ENCODE data around the gene BRF1. TPM values are rescaled to one million over a fixed set of nuclear protein-coding genes. Genes with fewer than 3 reads are reported as not detected.

Gene BRF1
- total and polyA plus RNA-seq, 2 donors (not counting 1 experiment from before 2014, with no cell fraction given): 7.4 to 33.4 TPM

DNA sequence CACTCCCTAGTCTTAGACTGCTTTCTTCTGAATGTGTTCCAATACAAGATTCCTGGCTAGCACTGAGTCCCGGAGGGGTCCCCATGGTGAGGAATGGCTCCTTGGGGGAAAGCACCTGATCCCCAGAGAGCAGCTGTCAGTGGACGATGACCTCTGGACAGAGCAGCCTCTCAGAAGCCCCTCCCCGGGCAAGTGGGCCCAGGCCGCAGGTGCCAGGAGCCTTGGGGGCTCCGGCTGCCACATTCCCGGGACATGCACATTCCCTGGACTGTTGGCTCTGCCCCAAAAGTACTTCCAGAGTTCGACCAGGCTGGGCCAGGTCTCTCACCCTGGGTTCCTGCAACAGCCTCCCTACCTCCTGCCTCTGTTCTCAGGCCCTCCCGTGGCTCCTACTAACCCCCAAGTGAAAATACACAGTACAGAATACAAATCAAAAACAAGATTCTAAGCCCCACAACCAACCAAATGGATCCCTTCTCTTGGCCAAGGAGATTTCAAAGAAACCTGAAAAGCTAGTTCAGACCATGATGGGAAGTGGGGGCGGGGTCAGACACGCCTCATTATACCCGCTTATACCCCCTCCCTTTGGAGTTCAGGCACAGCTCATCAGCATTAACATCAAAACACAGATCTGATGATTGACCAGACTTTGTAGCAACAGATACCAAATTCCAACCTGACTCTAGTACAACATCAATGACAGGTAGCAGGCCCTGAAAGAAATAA lies 75.8 kb downstream of the BRF1 start:
- Histone ChIP-seq H2AFZ (ENCODE audit: low read length) (no peak overlapping the region), H4K20me1 (ENCODE audit: control insufficient read depth, extremely low read depth, insufficient read depth, low read length) (no peaks in the 10 kb centered on the region), H3K79me2 (ENCODE audit: control insufficient read depth, insufficient read depth, low read length) (no peaks in the 10 kb centered on the region), H3K27me3 (ENCODE audit: control insufficient read depth, insufficient read depth, low read length) (no peaks in the 10 kb centered on the region), H3K9me3 (ENCODE audit: control insufficient read depth, insufficient read depth, low read depth, low read length) (no peaks in the 10 kb centered on the region), H3K9ac (ENCODE audit: insufficient read depth, low read length) (no peak overlapping the region), H3K36me3 (ENCODE audit: control insufficient read depth, insufficient read depth, low read length) (peaks cover 9% of the 10 kb centered on the region), H3K27ac (ENCODE audit: insufficient read depth, low read length) (no peak overlapping the region), H3K4me3 (replicated peaks in 1 of 4; ENCODE audit: control extremely low read depth in 1 of 4, insufficient read depth in 1 of 4, low read depth in 3 of 4, low read length in 4 of 4) (no peak overlapping the region), H3K4me1 (ENCODE audit: control insufficient read depth, extremely low read depth, insufficient read depth, low read length) (no peaks in the 10 kb centered on the region), H3K4me2 (ENCODE audit: extremely low read depth, insufficient read depth, low read length) (no peak overlapping the region)
- no peak for DNase-seq (ENCODE audit: low read depth in 2 of 2)
- TF ChIP-seq, protein P1, sequence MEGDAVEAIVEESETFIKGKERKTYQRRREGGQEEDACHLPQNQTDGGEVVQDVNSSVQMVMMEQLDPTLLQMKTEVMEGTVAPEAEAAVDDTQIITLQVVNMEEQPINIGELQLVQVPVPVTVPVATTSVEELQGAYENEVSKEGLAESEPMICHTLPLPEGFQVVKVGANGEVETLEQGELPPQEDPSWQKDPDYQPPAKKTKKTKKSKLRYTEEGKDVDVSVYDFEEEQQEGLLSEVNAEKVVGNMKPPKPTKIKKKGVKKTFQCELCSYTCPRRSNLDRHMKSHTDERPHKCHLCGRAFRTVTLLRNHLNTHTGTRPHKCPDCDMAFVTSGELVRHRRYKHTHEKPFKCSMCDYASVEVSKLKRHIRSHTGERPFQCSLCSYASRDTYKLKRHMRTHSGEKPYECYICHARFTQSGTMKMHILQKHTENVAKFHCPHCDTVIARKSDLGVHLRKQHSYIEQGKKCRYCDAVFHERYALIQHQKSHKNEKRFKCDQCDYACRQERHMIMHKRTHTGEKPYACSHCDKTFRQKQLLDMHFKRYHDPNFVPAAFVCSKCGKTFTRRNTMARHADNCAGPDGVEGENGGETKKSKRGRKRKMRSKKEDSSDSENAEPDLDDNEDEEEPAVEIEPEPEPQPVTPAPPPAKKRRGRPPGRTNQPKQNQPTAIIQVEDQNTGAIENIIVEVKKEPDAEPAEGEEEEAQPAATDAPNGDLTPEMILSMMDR (conservative IDR thresholded peaks at IDR 0.05 in 1 of 2, IDR thresholded peaks at IDR 0.05 in 1 of 2; ENCODE audit: low read depth in 1 of 2, low read length in 2 of 2): no peak
- TF ChIP-seq EZH2 (IDR thresholded peaks at IDR 0.05; ENCODE audit: low read length, missing control alignments): no peak

DNA sequence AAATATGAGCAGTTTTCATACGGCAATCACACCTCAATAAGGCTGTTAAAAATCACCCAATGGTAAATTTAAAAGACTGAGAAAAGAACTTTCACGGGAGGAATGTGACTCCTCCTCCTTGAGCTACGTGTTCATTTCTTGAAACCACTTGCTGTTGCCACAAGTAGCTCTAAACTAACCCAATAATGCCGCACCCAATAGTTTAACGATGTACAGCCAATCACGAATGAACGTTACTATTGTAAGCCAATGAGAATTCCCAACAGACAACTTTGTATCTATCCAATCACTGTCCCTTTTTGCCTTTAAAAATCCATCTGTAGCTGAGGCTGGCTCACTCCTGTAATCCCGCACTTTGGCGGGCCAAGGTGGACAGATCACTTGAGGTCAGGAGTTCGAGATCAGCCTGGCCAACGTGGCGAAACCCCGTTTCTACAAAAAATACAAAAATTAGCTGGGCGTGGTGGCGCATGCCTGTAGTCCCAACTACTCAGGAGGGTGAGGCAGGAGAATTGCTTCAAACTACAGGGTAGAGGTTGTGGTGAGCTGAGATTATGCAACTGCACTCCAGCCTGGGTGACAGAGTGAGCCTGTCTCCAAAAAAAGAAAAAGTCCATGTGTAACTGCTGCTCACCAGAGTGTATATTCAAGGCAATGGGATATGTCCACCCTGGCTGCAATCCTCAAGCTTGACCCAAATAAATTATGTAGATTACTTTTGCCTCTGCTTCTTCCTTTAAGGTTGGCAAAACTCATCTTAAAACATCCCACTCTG lies 76.8 kb downstream of the BRF1 start:
- peaks cover 12% of the 10 kb centered on the region for H3K36me3 ChIP-seq (ENCODE audit: control insufficient read depth, insufficient read depth, low read length)
- H2AFZ ChIP-seq (ENCODE audit: low read length): no peak overlapping the region
- no peaks in the 10 kb centered on the region for H3K27me3 ChIP-seq (ENCODE audit: control insufficient read depth, insufficient read depth, low read length)
- no peak for DNase-seq (ENCODE audit: low read depth in 2 of 2)
- H3K27ac ChIP-seq (ENCODE audit: insufficient read depth, low read length): no peak overlapping the region
- no peak overlapping the region for H3K9ac ChIP-seq (ENCODE audit: insufficient read depth, low read length)
- H3K9me3 ChIP-seq (ENCODE audit: control insufficient read depth, insufficient read depth, low read depth, low read length): no peaks in the 10 kb centered on the region
- no peaks in the 10 kb centered on the region for H3K79me2 ChIP-seq (ENCODE audit: control insufficient read depth, insufficient read depth, low read length)
- no peaks in the 10 kb centered on the region for H3K4me1 ChIP-seq (ENCODE audit: control insufficient read depth, extremely low read depth, insufficient read depth, low read length)
- no peak overlapping the region for H3K4me2 ChIP-seq (ENCODE audit: extremely low read depth, insufficient read depth, low read length)
- H3K4me3 ChIP-seq (replicated peaks in 1 of 4; ENCODE audit: control extremely low read depth in 1 of 4, insufficient read depth in 1 of 4, low read depth in 3 of 4, low read length in 4 of 4): no peak overlapping the region
- H4K20me1 ChIP-seq (ENCODE audit: control insufficient read depth, extremely low read depth, insufficient read depth, low read length): no peaks in the 10 kb centered on the region
- no peak for TF ChIP-seq EZH2 (IDR thresholded peaks at IDR 0.05; ENCODE audit: low read length, missing control alignments)
- TF ChIP-seq, protein P1 (conservative IDR thresholded peaks at IDR 0.05 in 1 of 2, IDR thresholded peaks at IDR 0.05 in 1 of 2; ENCODE audit: low read depth in 1 of 2, low read length in 2 of 2): no peak

DNA sequence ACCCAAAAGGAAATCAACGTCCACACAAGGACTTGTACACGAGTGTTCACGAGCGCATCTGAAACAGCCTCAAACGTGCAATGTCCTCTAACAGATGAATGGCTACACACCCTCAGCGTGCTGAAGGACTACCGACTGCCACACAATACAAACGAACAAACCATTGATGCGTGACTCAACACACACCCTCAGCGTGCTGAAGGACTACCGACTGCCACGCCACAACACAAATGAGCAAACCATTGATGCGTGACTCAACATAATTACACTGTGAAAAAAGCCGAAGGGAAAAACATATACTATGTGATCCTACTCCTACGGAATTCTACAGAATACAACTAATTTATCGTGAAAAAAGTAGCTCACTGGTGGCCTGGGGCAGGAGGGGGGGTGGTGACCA lies 77.5 kb downstream of the BRF1 start:
- no peak for TF ChIP-seq EZH2 (IDR thresholded peaks at IDR 0.05; ENCODE audit: low read length, missing control alignments)
- Histone ChIP-seq H3K27ac (ENCODE audit: insufficient read depth, low read length) (no peak overlapping the region), H3K4me2 (ENCODE audit: extremely low read depth, insufficient read depth, low read length) (no peak overlapping the region), H3K9ac (ENCODE audit: insufficient read depth, low read length) (no peak overlapping the region), H3K79me2 (ENCODE audit: control insufficient read depth, insufficient read depth, low read length) (no peaks in the 10 kb centered on the region), H3K9me3 (ENCODE audit: control insufficient read depth, insufficient read depth, low read depth, low read length) (no peaks in the 10 kb centered on the region), H3K27me3 (ENCODE audit: control insufficient read depth, insufficient read depth, low read length) (no peaks in the 10 kb centered on the region), H2AFZ (ENCODE audit: low read length) (no peak overlapping the region), H3K4me3 (replicated peaks in 1 of 4; ENCODE audit: control extremely low read depth in 1 of 4, insufficient read depth in 1 of 4, low read depth in 3 of 4, low read length in 4 of 4) (no peak overlapping the region), H3K4me1 (ENCODE audit: control insufficient read depth, extremely low read depth, insufficient read depth, low read length) (no peaks in the 10 kb centered on the region), H3K36me3 (ENCODE audit: control insufficient read depth, insufficient read depth, low read length) (peaks cover 12% of the 10 kb centered on the region), H4K20me1 (ENCODE audit: control insufficient read depth, extremely low read depth, insufficient read depth, low read length) (no peaks in the 10 kb centered on the region)
- peak in 1 of 2 donors; percentile 77 for DNase-seq (ENCODE audit: low read depth in 2 of 2)

Data from fibroblast of lung (primary cell).